ENCODE results near the gene NUP210. TPM values are rescaled to one million over a fixed set of nuclear protein-coding genes. Genes with fewer than 3 reads are reported as not detected.
"Not testable (repeated sequence)": the region's sequence is repeated elsewhere in the genome, so short reads cannot be mapped to it uniquely, and the experiment has no call there.

The NUP210 gene
- total RNA-seq, 3 donors from 2014 or later (not counting 1 experiment from before 2014, with no cell fraction given) = 156 to 194 (median 179) TPM

DNA sequence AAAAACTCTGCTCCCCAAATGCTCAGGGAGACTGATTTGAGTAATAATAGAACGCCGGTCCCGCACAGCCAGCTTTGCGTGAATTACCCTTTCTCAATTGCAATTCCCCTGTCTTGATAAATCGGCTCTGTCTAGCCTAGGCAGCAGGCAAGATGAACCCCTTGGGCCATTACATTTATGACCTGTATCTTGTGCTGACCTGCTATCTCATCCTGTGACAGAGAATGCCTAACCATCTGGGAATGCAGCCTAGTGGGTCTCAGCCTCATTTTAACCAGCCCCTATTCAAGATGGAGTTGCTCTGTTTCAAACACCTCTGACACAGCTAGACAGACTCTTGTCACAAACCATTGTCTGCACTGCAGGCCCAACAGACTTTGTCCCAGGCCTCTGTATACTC, 13.8 kb upstream of the NUP210 start:
- ATAC-seq (no peak), DNase-seq (no peak)
- Histone ChIP-seq H3K4me3 (ENCODE audit: low read length) (no peak overlapping the region), H3K9me3 (ENCODE audit: control insufficient read depth, insufficient read depth, low read length) (no peaks in the 10 kb centered on the region), H3K4me1 (ENCODE audit: control insufficient read depth, insufficient read depth, low read length) (no peaks in the 10 kb centered on the region), H3K36me3 (ENCODE audit: control insufficient read depth, insufficient read depth, low read length) (no peaks in the 10 kb centered on the region), H3K27ac (ENCODE audit: low read length) (no peak overlapping the region), H3K27me3 (ENCODE audit: control insufficient read depth, insufficient read depth, low read length) (no peaks in the 10 kb centered on the region)
- H3K9me3 Mint-ChIP-seq = no peaks in the 10 kb centered on the region
- no peaks in the 10 kb centered on the region for H3K27me3 Mint-ChIP-seq (ENCODE audit: low read depth in 2 of 2)
- H3K4me3 Mint-ChIP-seq = no peak overlapping the region
- TF ChIP-seq, protein P1, sequence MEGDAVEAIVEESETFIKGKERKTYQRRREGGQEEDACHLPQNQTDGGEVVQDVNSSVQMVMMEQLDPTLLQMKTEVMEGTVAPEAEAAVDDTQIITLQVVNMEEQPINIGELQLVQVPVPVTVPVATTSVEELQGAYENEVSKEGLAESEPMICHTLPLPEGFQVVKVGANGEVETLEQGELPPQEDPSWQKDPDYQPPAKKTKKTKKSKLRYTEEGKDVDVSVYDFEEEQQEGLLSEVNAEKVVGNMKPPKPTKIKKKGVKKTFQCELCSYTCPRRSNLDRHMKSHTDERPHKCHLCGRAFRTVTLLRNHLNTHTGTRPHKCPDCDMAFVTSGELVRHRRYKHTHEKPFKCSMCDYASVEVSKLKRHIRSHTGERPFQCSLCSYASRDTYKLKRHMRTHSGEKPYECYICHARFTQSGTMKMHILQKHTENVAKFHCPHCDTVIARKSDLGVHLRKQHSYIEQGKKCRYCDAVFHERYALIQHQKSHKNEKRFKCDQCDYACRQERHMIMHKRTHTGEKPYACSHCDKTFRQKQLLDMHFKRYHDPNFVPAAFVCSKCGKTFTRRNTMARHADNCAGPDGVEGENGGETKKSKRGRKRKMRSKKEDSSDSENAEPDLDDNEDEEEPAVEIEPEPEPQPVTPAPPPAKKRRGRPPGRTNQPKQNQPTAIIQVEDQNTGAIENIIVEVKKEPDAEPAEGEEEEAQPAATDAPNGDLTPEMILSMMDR (IDR thresholded peaks at IDR 0.05) = no peak
- no peak overlapping the region for H3K27ac Mint-ChIP-seq
- 95% methylated on average over 5 of the region's 5 CpGs for WGBS (ENCODE audit: insufficient coverage)
- intact Hi-C loops (cut with micrococcal nuclease) = no loop called here
- no peaks in the 10 kb centered on the region for H3K36me3 Mint-ChIP-seq
- H3K4me1 Mint-ChIP-seq = no peaks in the 10 kb centered on the region

DNA sequence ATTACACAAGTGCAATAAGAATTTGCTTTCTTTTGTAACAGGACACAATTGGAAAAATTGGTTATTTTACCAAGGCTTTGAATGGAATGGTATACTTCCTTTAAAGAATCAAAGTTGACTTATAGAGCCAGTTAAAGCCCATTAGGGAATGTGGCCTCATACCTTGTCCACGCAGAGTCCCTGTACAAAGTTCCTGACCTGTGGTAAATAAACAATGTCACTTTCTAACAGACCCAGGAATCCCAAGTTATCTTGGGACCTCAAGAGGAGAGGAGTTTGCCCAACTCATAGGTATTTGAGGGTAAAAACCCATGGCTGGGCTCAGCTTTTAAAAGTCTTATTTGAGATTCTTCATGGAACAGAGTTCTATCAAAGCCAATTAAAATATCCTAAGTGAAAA, 12.0 kb upstream of the NUP210 start:
- Histone ChIP-seq H3K27me3 (ENCODE audit: control insufficient read depth, insufficient read depth, low read length) (no peaks in the 10 kb centered on the region), H3K9me3 (ENCODE audit: control insufficient read depth, insufficient read depth, low read length) (no peaks in the 10 kb centered on the region), H3K36me3 (ENCODE audit: control insufficient read depth, insufficient read depth, low read length) (no peaks in the 10 kb centered on the region), H3K4me3 (ENCODE audit: low read length) (no peak overlapping the region), H3K27ac (ENCODE audit: low read length) (no peak overlapping the region), H3K4me1 (ENCODE audit: control insufficient read depth, insufficient read depth, low read length) (peaks cover 5% of the 10 kb centered on the region)
- TF ChIP-seq, protein P1 (IDR thresholded peaks at IDR 0.05) = no peak
- DNase-seq = no peak
- Mint-ChIP-seq H3K9me3 (no peaks in the 10 kb centered on the region), H3K4me3 (no peak overlapping the region), H3K27ac (no peak overlapping the region), H3K36me3 (no peaks in the 10 kb centered on the region), H3K27me3 (ENCODE audit: low read depth in 2 of 2) (no peaks in the 10 kb centered on the region), H3K4me1 (peaks cover 6 to 7% of the 10 kb centered on the region in 2 donors)
- intact Hi-C loops (cut with micrococcal nuclease) = no loop called here
- 100% methylated on average over 1 of the region's 1 CpG for WGBS (ENCODE audit: insufficient coverage)
- ATAC-seq = no peak

DNA sequence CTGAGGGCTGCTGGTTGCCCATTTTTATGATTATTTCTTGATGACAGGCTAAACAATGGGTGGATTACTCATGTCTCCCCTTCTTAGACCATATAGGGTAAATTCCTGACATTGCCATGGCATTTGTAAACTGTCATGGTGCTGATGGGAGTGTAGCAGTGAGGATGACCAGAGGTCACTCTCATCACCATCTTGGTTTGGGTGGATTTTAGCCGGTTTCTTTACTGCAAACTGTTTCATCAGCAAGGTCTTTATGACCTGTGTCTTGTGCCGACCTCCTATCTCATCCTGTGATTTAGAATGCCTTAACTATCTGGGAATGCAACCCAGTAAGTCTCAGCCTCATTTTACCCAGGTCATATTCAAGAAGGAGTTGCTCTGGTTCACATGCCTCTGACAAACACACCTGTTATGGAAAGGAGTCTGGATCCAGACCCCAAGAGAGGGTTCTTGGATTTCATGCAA, 10.3 kb upstream of the NUP210 start:
- H3K4me3 Mint-ChIP-seq; H3K4me1 ChIP-seq (ENCODE audit: control insufficient read depth, insufficient read depth, low read length); intact Hi-C loops (cut with micrococcal nuclease); H3K27ac ChIP-seq (ENCODE audit: low read length); DNase-seq; H3K27ac Mint-ChIP-seq; H3K27me3 ChIP-seq (ENCODE audit: control insufficient read depth, insufficient read depth, low read length); H3K9me3 Mint-ChIP-seq; H3K36me3 Mint-ChIP-seq; H3K36me3 ChIP-seq (ENCODE audit: control insufficient read depth, insufficient read depth, low read length); H3K9me3 ChIP-seq (ENCODE audit: control insufficient read depth, insufficient read depth, low read length); H3K4me3 ChIP-seq (ENCODE audit: low read length); H3K27me3 Mint-ChIP-seq (ENCODE audit: low read depth in 2 of 2); ATAC-seq: not testable (repeated sequence)
- 100% methylated on average over 2 of the region's 2 CpGs for WGBS (ENCODE audit: insufficient coverage)
- peaks cover 11 to 12% of the 10 kb centered on the region in 2 donors for H3K4me1 Mint-ChIP-seq

DNA sequence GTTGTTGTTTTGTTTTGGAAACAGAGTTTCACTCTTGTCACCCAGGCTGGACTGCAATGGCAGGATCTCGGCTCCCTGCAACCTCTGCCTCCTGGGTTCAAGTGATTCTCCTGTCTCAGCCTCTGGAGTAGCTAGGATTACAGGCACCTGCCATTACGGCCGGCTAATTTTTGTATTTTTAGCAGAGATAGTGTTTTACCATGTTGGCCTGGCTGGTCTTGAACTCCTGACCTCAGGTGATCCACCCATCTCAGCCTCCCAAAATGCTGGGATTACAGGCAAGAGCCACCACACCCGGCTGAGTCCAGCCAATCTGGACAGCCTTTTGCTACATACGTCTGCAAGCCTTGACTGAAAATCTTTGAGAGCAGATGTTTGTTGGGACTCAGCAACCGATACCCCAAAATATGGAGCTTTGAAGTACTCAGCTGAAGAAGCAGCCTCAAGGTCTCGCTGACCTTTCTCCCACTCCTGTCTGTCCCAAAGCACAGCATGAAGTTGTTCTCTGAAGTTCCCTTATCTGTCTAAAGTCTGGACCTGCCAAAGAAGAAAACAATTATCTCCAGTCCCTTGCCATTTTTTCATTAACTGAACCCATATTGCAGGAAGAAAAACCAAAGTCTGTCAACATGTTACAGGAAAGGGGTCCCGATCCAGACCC, 9.6 kb upstream of the NUP210 start:
- ATAC-seq (no peak), DNase-seq (no peak)
- intact Hi-C loops (cut with micrococcal nuclease) = no loop called here
- Mint-ChIP-seq H3K36me3 (no peaks in the 10 kb centered on the region), H3K27me3 (ENCODE audit: low read depth in 2 of 2) (no peaks in the 10 kb centered on the region), H3K9me3 (no peaks in the 10 kb centered on the region), H3K27ac (no peak overlapping the region), H3K4me3 (no peak overlapping the region), H3K4me1 (peaks cover 11 to 13% of the 10 kb centered on the region in 2 donors)
- Histone ChIP-seq H3K36me3 (ENCODE audit: control insufficient read depth, insufficient read depth, low read length) (no peaks in the 10 kb centered on the region), H3K9me3 (ENCODE audit: control insufficient read depth, insufficient read depth, low read length) (no peaks in the 10 kb centered on the region), H3K27me3 (ENCODE audit: control insufficient read depth, insufficient read depth, low read length) (no peaks in the 10 kb centered on the region), H3K4me3 (ENCODE audit: low read length) (no peak overlapping the region), H3K27ac (ENCODE audit: low read length) (no peak overlapping the region), H3K4me1 (ENCODE audit: control insufficient read depth, insufficient read depth, low read length) (peaks cover 5% of the 10 kb centered on the region)
- WGBS (ENCODE audit: insufficient coverage) = 95% methylated on average over 8 of the region's 8 CpGs
- TF ChIP-seq, protein P1 (IDR thresholded peaks at IDR 0.05) = no peak

DNA sequence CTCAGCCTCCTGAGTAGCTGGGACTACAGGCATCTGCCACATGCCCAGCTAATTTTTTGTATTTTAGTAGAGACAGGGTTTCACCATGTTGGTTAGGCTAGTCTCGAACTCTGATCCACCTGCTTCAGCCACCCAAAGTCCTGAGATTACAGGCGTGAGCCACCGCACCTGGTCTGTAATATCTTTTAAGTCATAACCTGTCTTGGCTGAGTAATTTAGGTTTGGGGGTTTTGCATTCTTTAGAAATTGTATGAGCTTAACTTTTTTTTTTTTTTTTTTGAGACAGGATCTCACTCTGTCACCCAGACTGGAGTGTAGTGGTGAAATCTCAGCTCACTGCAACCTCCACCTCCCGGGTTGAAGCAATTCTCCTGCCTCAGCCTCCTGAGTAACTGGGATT, 8.6 kb upstream of the NUP210 start:
- H3K9me3 ChIP-seq (ENCODE audit: control insufficient read depth, insufficient read depth, low read length); ATAC-seq; H3K9me3 Mint-ChIP-seq; intact Hi-C loops (cut with micrococcal nuclease); H3K27ac Mint-ChIP-seq; H3K27me3 Mint-ChIP-seq (ENCODE audit: low read depth in 2 of 2); DNase-seq; H3K36me3 Mint-ChIP-seq; H3K27ac ChIP-seq (ENCODE audit: low read length); H3K4me3 Mint-ChIP-seq; H3K27me3 ChIP-seq (ENCODE audit: control insufficient read depth, insufficient read depth, low read length); H3K4me3 ChIP-seq (ENCODE audit: low read length); H3K4me1 ChIP-seq (ENCODE audit: control insufficient read depth, insufficient read depth, low read length); H3K36me3 ChIP-seq (ENCODE audit: control insufficient read depth, insufficient read depth, low read length): not testable (repeated sequence)
- WGBS (ENCODE audit: insufficient coverage) = 64% methylated on average over 4 of the region's 4 CpGs
- peaks cover 11 to 13% of the 10 kb centered on the region in 2 donors for H3K4me1 Mint-ChIP-seq

All from natural killer cell (primary cell).